Activated naive CD8-positive, alpha-beta T cell treated with anti-CD3 and anti-CD28 coated beads, Interleukin-2, amount 10 ng/mL, durations not matched to agents 7 days and 5 days (primary cell): ENCODE results near the gene EPHX1. TPM values are rescaled to one million over a fixed set of nuclear protein-coding genes. Genes with fewer than 3 reads are reported as not detected.
"Not testable (repeated sequence)": the region's sequence is repeated elsewhere in the genome, so short reads cannot be mapped to it uniquely, and the experiment has no call there.

ENCODE experiments used
- ATAC-seq: fragments of 150-1000 bp; cut with Tn5 transposase; one replicate; pipeline ENCODE4 v1.10.0; 2021; ENCODE audit warnings: low read depth, moderate library complexity
- POLR2A ChIA-PET: fragments of 350-600 bp; sonication (Branson Sonifier 250); formaldehyde crosslinking; loops from one replicate; lab custom pipeline; 2021; ENCODE audit warnings: antibody characterized with exemption; lab: Charles Lee
- DNase-seq: peaks from one replicate; pipeline ENCODE4 v3.0.0; 2021
- H3K27ac Mint-ChIP-seq: one replicate; pipeline ENCODE4 v1.8.0; 2022; ENCODE audit warnings: mild to moderate bottlenecking, mixed read lengths
- H3K27me3 Mint-ChIP-seq: one replicate; pipeline ENCODE4 v1.8.0; 2022; ENCODE audit warnings: mild to moderate bottlenecking, moderate library complexity, mixed read lengths
- H3K36me3 Mint-ChIP-seq: one replicate; pipeline ENCODE4 v1.8.0; 2021; ENCODE audit warnings: mild to moderate bottlenecking, mixed read lengths
- H3K4me1 Mint-ChIP-seq: one replicate; pipeline ENCODE4 v1.8.0; 2021; ENCODE audit warnings: mixed read lengths
- H3K4me3 Mint-ChIP-seq: one replicate; pipeline ENCODE4 v1.8.0; 2022; ENCODE audit warnings: mild to moderate bottlenecking, moderate library complexity, mixed read lengths
- H3K9me3 Mint-ChIP-seq: one replicate; pipeline ENCODE4 v1.8.0; 2021; ENCODE audit warnings: mixed read lengths
- total RNA-seq, 2 experiments: library from RNA; stranded (reverse); gene quantifications; one replicate each; pipeline ENCODE4 v1.2.3, GENCODE V29; 2021

Gene EPHX1
- total RNA-seq, 2 experiments from 2014 or later: 2.3 to 2.5 TPM

DNA sequence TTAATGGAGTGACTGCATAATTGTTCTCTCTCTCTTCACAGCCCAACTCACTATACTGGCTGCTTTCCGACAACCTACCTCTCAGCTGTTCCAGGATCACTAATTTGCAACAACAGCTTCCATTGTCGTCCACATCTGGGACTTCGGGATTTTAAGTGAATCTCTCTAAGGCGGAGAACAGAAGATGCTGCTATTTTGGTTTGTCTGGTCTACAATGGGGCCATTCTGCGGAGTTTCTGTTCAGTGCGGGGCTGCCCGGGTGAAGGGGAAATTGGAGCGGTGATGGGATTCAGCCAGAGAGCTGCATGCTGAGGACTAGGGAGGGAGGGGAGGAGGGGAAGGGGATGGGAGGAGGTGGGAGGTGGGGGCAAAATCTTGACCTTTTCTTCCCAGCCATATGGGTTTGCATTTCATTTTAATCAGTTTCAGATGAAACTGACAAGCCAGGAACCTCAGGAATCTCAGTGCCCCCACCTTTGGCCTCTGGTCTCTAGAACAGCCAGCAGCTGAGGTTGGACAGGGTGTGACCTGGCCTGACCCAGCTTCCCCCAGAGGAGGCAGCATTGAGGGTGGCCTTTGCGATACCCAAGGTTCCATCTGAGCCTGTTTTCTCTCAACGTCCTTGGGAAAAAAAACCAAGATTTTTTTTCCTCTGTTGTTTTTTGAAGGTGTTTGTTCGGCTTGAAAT lies 39.2 kb upstream of the EPHX1 start:
- Mint-ChIP-seq H3K36me3 (no peaks in the 10 kb centered on the region), H3K4me1 (peaks cover 5% of the 10 kb centered on the region), H3K27ac (no peak overlapping the region), H3K4me3 (no peak overlapping the region), H3K9me3 (no peaks in the 10 kb centered on the region), H3K27me3 (no peaks in the 10 kb centered on the region)
- DNase-seq: no peak
- POLR2A ChIA-PET: no interaction called here
- ATAC-seq: no peak

DNA sequence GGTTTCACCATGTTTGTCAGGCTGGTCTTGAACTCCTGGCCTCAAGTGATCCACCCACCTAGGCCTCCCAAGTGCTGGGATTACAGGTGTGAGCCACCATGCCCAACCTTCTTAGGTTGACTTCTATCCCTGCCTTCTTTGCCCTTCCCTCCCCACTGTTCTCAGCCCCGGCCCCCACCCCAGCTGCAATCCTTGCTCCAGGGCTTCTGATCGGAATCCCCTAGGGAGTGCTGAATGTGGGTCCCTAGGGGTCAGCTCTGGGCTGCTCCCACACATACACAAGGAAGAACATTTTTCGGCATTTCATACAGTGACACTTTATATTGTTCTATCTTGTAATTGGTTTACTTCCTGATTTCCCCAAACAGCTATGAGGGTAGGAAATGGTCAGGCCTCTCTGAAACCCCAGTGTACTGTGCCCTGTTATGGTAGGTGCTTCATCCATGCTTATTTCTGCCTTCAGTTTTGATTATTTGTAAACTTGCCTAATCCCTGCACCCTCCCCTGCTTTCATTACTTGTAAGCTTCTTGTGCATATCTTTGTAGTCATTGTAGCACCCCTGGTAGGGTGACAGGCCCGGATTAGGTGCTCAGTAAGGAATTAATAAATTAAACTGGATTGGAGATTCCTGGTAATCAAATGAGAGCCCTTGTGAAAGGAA lies 38.1 kb upstream of the EPHX1 start:
- H3K9me3 Mint-ChIP-seq: no peaks in the 10 kb centered on the region
- H3K27me3 Mint-ChIP-seq: no peaks in the 10 kb centered on the region
- H3K27ac Mint-ChIP-seq: no peak overlapping the region
- peaks cover 5% of the 10 kb centered on the region for H3K4me1 Mint-ChIP-seq
- no peaks in the 10 kb centered on the region for H3K36me3 Mint-ChIP-seq
- POLR2A ChIA-PET: interaction anchor here (0.6 kb wide), 1 partner anchor 266 kb away, joined by 3 read pairs; no protein-coding TSS in a partner anchor
- ATAC-seq: no peak
- DNase-seq: no peak
- H3K4me3 Mint-ChIP-seq: no peak overlapping the region

DNA sequence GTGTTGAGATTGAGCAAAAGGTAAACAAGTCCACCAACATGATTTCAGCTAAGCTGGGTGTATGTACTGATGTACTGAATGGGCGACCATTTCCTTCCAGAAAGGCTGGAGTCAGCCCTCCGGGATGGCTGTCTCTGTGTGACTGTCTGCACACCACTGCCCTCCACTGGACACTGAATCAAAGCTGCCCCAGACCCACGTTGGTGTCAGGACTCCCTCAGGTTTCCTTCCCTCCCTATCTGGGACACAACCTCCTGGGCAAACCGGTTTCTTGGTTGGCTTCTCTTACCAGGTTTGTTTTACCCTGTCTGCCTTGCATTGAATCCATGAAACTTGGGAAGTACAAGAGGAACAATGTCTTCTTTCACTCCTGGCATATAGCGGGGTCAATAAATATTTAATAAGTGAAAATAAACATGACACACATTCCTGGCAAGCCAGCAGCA lies 37.6 kb upstream of the EPHX1 start:
- POLR2A ChIA-PET: no interaction called here
- H3K36me3 Mint-ChIP-seq: no peaks in the 10 kb centered on the region
- H3K4me3 Mint-ChIP-seq: no peak overlapping the region
- no peaks in the 10 kb centered on the region for H3K9me3 Mint-ChIP-seq
- peaks cover 5% of the 10 kb centered on the region for H3K4me1 Mint-ChIP-seq
- DNase-seq (no peak), ATAC-seq (peak; percentile 34)
- H3K27me3 Mint-ChIP-seq: no peaks in the 10 kb centered on the region
- H3K27ac Mint-ChIP-seq: no peak overlapping the region

DNA sequence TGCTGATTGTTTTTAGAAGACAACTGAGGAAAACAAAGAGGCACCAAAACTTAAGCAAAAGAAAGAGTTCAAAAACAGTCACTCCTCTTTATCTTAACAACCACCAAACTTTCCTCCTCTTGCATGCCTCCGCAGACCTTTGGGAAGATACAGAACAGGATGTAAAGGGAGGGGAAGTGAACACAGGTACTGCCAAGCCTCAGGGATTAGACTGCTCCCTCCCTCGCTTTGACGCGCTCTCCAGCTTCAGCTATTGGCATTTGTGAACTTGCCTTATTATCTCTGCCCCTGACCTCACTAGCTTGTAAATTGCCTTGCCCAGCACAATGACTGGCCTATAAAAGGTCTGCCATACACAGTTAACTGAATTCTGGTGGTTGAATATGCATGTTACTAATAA lies 37.1 kb upstream of the EPHX1 start:
- Mint-ChIP-seq H3K27me3 (no peaks in the 10 kb centered on the region), H3K4me1 (peaks cover 5% of the 10 kb centered on the region), H3K36me3 (no peaks in the 10 kb centered on the region), H3K9me3 (no peaks in the 10 kb centered on the region), H3K27ac (no peak overlapping the region), H3K4me3 (no peak overlapping the region)
- DNase-seq (no peak), ATAC-seq (no peak)
- POLR2A ChIA-PET: no interaction called here

DNA sequence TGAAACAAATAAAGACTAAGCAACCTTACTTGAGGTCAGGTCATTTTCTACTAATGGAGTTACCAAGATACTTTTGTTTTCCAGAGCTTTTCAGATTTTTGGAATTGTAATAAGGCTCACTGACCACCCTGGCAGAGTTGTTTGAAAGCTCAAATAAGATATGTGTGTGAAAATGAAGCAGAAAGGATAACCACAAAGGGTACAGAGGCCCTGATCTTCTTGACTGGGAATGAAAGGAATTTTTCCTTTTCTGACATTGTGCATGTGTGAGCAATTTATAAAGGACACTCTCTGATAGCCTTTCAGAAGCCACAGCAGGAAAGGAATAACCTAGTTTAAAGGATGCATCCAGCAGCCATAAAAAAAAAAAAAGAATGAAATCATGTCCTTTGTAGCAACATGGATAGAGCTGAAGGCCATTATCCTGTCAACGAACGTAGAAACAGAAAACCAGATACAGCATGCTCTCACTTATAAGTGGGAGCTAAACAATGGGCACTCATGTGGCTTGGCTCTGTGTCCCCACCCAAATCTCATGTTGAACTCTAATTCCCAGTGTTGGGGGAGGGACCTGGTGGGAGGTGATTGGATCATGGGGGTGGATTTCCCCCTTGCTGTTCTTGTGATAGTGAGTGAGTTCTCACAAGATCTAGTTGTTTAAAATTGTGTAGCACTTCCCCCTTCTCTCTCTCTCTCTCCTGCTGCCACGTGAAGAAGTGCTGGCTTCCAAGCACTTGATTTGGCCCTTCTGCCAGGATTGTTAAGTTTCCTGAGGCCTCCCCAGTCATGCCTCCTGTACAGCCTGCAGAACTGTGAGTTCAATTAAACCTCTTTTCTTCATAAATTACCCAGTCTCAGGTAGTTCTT lies 35.4 kb upstream of the EPHX1 start:
- Mint-ChIP-seq H3K4me3 (no peak overlapping the region), H3K36me3 (peaks cover 2% of the 10 kb centered on the region), H3K4me1 (peaks cover 6% of the 10 kb centered on the region), H3K27me3 (no peaks in the 10 kb centered on the region), H3K27ac (peak overlapping the region; percentile 46), H3K9me3 (no peaks in the 10 kb centered on the region)
- ATAC-seq (no peak), DNase-seq (no peak)
- POLR2A ChIA-PET: no interaction called here

DNA sequence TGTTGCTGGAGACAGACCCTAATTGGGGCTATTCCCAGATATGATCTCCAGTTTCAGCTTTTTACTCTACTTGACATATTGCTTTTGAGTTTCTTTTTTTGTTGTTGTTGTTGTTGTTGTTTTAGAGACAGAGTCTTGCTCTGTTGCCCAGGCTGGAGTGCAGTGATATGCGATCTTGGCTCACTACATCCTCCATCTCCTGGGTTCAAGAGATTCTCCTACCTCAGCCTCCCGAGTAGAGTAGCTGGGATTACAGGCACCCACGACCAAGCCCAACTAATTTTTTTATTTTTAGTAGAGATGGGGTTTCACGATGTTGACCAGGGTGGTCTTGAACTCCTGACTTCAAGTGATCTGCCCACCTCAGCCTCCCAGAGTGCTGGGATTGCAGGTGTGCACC lies 33.6 kb upstream of the EPHX1 start:
- H3K36me3 Mint-ChIP-seq: peaks cover 8% of the 10 kb centered on the region
- ATAC-seq: no peak
- no peaks in the 10 kb centered on the region for H3K9me3 Mint-ChIP-seq
- H3K4me3 Mint-ChIP-seq: no peak overlapping the region
- POLR2A ChIA-PET: interaction anchor here (0.8 to 2.3 kb wide), 3 partner anchors 34 to 299 kb away, joined by 3 to 14 read pairs (median 3); partner anchors contain the start of gene PYCR2
- no peak for DNase-seq
- peaks cover 14% of the 10 kb centered on the region for H3K4me1 Mint-ChIP-seq
- H3K27ac Mint-ChIP-seq: no peak overlapping the region
- H3K27me3 Mint-ChIP-seq: no peaks in the 10 kb centered on the region

DNA sequence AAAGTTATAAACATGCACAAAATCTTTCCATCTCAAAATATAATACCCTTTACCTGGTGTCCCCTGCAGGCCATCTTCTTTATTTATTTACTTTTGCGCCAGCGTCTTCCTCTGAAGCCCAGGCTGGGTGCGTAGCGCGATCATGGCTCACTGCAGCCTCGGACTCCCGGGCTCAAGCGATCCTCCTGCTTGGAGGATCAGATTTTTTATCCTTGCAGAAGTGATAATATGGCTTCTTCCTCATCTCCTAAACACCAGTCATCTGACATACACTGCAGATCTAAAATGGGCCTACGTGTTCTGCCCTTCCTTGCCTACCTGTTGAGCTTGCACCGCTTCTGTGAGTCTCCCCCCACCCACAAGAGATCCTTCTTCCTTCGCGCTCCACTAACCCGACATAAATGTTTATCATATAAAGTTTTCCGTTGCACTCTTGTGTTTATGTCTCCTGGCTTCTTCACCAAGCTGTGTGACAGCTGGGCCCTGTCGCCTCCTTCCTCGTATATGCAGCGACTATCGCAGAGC lies 32.8 kb upstream of the EPHX1 start:
- POLR2A ChIA-PET: interaction anchor here (0.6 to 3.4 kb wide), 26 partner anchors 8 to 332 kb away, joined by 3 to 63 read pairs (median 6); partner anchors contain the start of genes H3-3A, PYCR2, SDE2 and TMEM63A
- no peaks in the 10 kb centered on the region for H3K9me3 Mint-ChIP-seq

DNA sequence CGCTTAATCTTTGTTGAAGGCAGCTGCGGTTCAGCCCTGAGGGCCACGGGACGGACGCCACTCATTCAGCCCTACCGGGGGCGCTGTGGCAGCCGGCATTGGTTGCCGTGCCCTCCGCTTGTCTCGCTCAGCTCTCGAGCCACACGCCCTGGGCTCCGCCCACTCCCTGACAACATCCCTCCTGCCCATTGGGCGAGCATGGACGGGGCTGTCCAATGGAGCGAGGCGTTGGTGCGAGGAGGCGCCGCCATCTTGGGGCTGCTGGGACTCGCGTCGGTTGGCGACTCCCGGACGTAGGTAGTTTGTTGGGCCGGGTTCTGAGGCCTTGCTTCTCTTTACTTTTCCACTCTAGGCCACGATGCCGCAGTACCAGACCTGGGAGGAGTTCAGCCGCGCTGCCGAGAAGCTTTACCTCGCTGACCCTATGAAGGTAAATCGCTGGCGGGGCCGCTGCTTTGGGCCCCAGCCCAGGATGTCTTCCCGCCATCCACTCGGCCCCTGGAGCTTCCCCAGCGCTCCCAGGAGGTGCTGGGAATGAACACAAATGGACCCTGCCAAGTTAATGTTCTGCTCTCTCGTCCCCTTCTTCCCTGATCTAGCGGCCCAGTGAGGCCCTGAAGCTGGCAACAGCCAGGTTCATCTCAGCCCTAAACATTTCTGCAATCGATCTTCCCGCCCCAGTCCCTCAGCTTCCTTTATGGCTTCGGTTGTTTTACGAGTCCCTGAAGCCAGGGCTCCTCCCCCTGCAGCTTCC lies 32.2 kb upstream of the EPHX1 start, which contains the start of gene SRP9:
SRP9 (plus strand) TSS at position 244 of the 754 bp plus-strand sequence; CDS start at position 359, 115 bp downstream.
- Mint-ChIP-seq H3K27ac (no peak within 1 kb of the TSS), H3K9me3 (no peaks in the 10 kb centered on the region), H3K27me3 (no peaks in the 10 kb centered on the region), H3K36me3 (peaks cover 16% of the 10 kb centered on the region), H3K4me1 (peaks cover 20% of the 10 kb centered on the region), H3K4me3 (no peak within 1 kb of the TSS)
- POLR2A ChIA-PET: interaction anchor here (0.6 to 3.4 kb wide), 33 partner anchors 9 to 349 kb away, joined by 3 to 63 read pairs (median 5); partner anchors contain the start of genes H3-3A, PYCR2, SDE2 and TMEM63A
- ATAC-seq (peak; percentile 97), DNase-seq (peak; percentile 98)

More for the DNA sequence above, 32.8 kb upstream of the EPHX1 start:
- Mint-ChIP-seq H3K27ac (no peak overlapping the region), H3K27me3 (no peaks in the 10 kb centered on the region), H3K36me3 (peaks cover 10% of the 10 kb centered on the region), H3K4me1 (peaks cover 14% of the 10 kb centered on the region), H3K4me3 (no peak overlapping the region)
- DNase-seq: no peak
- ATAC-seq: peak; percentile 19

DNA sequence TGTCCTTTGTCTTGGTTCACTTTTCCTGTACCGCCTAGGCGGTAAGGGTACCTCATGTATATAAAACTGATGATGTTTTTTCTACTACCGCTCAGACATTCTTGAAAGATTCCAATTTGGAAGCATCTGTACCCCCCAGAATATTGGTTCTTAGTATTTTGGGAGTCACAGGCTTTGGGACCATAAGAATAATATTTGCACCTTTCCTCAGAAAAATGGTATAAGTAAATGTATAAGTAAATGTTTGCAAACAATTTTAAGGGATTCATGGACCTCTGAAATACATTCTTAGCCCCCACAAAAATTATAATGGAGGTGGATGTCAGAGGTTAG lies 31.6 kb upstream of the EPHX1 start:
- DNase-seq: no peak
- Mint-ChIP-seq H3K27me3 (no peaks in the 10 kb centered on the region), H3K4me1 (peaks cover 21% of the 10 kb centered on the region)

DNA sequence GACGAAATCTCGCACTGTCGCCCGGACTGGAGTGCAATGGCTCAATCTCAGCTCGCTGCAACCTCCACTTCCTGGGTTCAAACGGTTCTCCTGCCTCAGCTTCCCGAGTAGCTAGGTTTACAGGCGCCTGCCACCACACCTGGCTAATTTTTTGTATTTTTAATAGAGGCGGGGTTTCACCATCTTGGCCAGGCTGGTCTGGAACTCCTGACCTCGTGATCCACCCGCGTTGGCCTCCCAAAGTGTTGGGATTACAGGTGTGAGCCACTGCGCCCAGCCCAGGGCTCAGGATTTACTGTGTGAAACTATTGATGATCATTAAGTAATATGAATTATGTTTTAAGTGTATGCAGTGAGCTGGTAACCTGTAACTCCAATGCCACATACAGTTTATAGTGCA lies 30.8 kb upstream of the EPHX1 start:
- not testable (repeated sequence) for H3K27ac Mint-ChIP-seq, H3K9me3 Mint-ChIP-seq, H3K4me3 Mint-ChIP-seq, H3K27me3 Mint-ChIP-seq, ATAC-seq, DNase-seq
- POLR2A ChIA-PET: interaction anchor here (0.7 to 3.4 kb wide), 6 partner anchors 39 to 284 kb away, joined by 4 to 63 read pairs (median 24); partner anchors contain the start of genes H3-3A, PYCR2, SDE2 and TMEM63A
- Mint-ChIP-seq H3K4me1 (peaks cover 27% of the 10 kb centered on the region), H3K36me3 (peaks cover 22% of the 10 kb centered on the region)

More for the DNA sequence above, 31.6 kb upstream of the EPHX1 start:
- POLR2A ChIA-PET: interaction anchor here (0.6 to 3.4 kb wide), 26 partner anchors 10 to 350 kb away, joined by 3 to 63 read pairs (median 6); partner anchors contain the start of genes H3-3A, PYCR2, SDE2 and TMEM63A
- Mint-ChIP-seq H3K4me3 (no peak overlapping the region), H3K27ac (no peak overlapping the region), H3K9me3 (no peaks in the 10 kb centered on the region), H3K36me3 (peaks cover 17% of the 10 kb centered on the region)
- ATAC-seq: no peak

DNA sequence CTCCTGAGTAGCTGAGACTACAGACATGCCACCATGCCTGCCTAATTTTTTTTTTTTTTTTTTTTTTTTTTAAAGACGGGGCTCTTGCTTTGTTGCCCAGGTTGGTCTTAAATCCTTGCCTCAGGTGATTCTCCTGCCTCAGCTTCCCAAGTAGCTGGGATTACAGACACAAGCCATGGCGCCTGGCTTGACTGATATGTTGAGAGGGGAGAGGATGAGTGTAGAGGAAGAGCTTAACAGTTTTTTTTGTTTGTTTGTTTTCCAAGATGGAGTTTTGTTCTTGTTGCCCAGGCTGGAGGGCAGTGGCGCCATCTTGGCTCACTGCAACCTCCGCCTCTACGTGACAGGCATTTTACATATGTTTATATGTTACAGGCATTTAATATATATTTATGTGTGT lies 29.8 kb upstream of the EPHX1 start:
- no peak overlapping the region for H3K27ac Mint-ChIP-seq
- ATAC-seq: no peak
- DNase-seq: no peak
- H3K4me1 Mint-ChIP-seq: peaks cover 26% of the 10 kb centered on the region
- POLR2A ChIA-PET: interaction anchor here (1.0 to 3.4 kb wide), 3 partner anchors 29 to 283 kb away, joined by 3 to 63 read pairs (median 18); partner anchors contain the start of genes H3-3A and TMEM63A
- H3K9me3 Mint-ChIP-seq: no peaks in the 10 kb centered on the region
- no peak overlapping the region for H3K4me3 Mint-ChIP-seq
- H3K36me3 Mint-ChIP-seq: peaks cover 24% of the 10 kb centered on the region
- no peaks in the 10 kb centered on the region for H3K27me3 Mint-ChIP-seq

DNA sequence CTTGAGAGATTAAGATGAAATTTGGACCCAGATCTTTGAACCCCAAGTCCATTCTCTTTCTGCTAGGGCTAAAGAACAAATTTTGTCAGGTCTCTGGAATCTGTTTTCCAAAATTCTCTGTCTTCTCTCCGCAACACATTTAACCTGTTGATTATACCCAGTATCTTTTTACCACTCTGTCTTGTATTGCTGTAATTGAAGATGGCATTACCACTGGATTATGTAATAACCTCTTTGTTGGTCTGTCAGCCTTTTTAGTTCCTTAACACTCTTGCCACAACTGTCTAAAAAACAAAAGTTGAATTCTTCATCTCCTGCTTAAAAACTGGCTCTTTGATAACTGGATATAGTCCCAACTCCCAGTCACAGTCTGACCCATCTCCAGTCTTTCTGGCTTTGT lies 29.3 kb upstream of the EPHX1 start:
- DNase-seq (no peak), ATAC-seq (no peak)
- Mint-ChIP-seq H3K36me3 (peaks cover 27% of the 10 kb centered on the region), H3K27me3 (no peaks in the 10 kb centered on the region), H3K9me3 (no peaks in the 10 kb centered on the region), H3K27ac (peak overlapping the region; percentile 34), H3K4me1 (peaks cover 26% of the 10 kb centered on the region), H3K4me3 (peak overlapping the region; percentile 14)
- POLR2A ChIA-PET: interaction anchor here (1.0 kb wide), 1 partner anchor 28 kb away, joined by 3 read pairs; no protein-coding TSS in a partner anchor
